Breast epithelium (tissue), 4 donors: ENCODE results near the gene TBC1D14. TPM values are rescaled to one million over a fixed set of nuclear protein-coding genes. Genes with fewer than 3 reads are reported as not detected.

Experiments used
- DNase-seq, 2 donors: peaks; one replicate each; pipeline ENCODE4 v3.0.0-alpha.2; 2019; ENCODE audit warnings: low spot score in 2 of 2
- H3K27ac ChIP-seq, 2 donors: fragments of 200-600 bp; sonication (generic) in 1 of 2; one replicate each; pipeline ENCODE4 v1.5.1; 2016 to 2019; ENCODE audit warnings: mild to moderate bottlenecking in 1 of 2
- H3K27me3 ChIP-seq, 2 donors: fragments of 200-600 bp; sonication (generic) in 1 of 2; one replicate each; pipeline versions ENCODE4 v1.5.1 to v1.6.0; 2017 to 2019; ENCODE audit warnings: control low read depth in 1 of 2, mild to moderate bottlenecking in 1 of 2
- H3K36me3 ChIP-seq: fragments of 200-600 bp; one replicate; pipeline ENCODE4 v1.5.1; 2019
- H3K4me1 ChIP-seq, 2 donors: fragments of 200-600 bp; sonication (generic); one replicate each; pipeline ENCODE4 v1.5.1; 2016 to 2019; ENCODE audit warnings: control low read depth in 1 of 2
- H3K4me3 ChIP-seq, 3 donors: fragments of 200-600 bp; sonication (generic); 1 replicate in 2 of 3; 2 replicates in 1 of 3; pipeline ENCODE4 v1.5.1; 2016 to 2019; ENCODE audit warnings: mild to moderate bottlenecking in 3 of 3, moderate library complexity in 2 of 3
- H3K9me3 ChIP-seq, 2 donors: fragments of 200-600 bp; sonication (generic) in 1 of 2; one replicate each; pipeline ENCODE4 v1.5.1; 2016 to 2019; ENCODE audit warnings: control low read depth in 1 of 2
- POLR2A ChIP-seq: fragments of 450-650 bp; IDR thresholded peaks from one replicate; pipeline ENCODE4 v1.6.1; 2016; ENCODE audit warnings: antibody characterized with exemption, mild to moderate bottlenecking, moderate library complexity
- POLR2AphosphoS5 ChIP-seq, 3 donors: sonication (generic); formaldehyde crosslinking; IDR thresholded peaks; one replicate each; pipeline ENCODE4 v1.6.1; 2017; ENCODE audit warnings: antibody characterized with exemption in 3 of 3
- intact Hi-C: fragments of 100-400 bp; cut with DNase I; formaldehyde crosslinking; loops from one replicate; pipeline ENCODE4 v1.15.1; 2023; ENCODE audit warnings: low total_unique reads
- total RNA-seq, 3 donors: library from RNA; depleted of rRNA; stranded (reverse); fragments of >200 nt; gene quantifications; one replicate each; pipeline ENCODE4 v1.1.0, GENCODE V29; 2016
- TF ChIP-seq, protein P1 (sequence below), 3 donors: fragments of 450-650 bp; IDR thresholded peaks; one replicate each; pipeline ENCODE4 v1.5.1; 2016 to 2017; ENCODE audit warnings: antibody characterized with exemption in 3 of 3, mild to moderate bottlenecking in 3 of 3, moderate library complexity in 3 of 3

TBC1D14 gene
- total RNA-seq, 3 donors from 2014 or later = 48.5 to 57.3 (median 48.7) TPM

DNA sequence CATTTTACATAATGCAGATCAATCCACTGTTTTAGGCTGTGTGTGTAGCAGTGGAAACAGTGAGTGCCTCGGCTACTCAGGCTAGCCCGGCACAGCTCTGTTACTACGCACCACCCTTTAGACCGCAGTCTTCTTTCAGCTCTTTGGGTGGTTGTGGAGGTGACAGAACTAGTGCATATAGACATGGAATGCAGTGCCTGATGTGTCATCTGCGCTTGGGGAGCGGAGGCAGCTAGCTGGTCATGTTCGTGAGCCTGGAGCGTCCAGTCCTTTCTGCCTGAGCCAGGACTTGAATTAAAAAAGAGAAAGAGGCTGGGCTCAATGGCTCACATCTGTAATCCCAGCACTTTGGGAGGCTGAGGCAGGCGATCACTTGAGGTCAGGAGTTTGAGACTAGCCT is 4.8 kb downstream of the TBC1D14 start:
- Histone ChIP-seq H3K4me1 (peaks cover 14 to 22% of the 10 kb centered on the region in 2 donors), H3K27me3 (no peaks in the 10 kb centered on the region), H3K4me3 (no peak overlapping the region), H3K27ac (no peak overlapping the region), H3K36me3 (no peaks in the 10 kb centered on the region), H3K9me3 (no peaks in the 10 kb centered on the region)
- no peak for DNase-seq
- intact Hi-C loops = no loop called here
- TF ChIP-seq POLR2AphosphoS5 (IDR thresholded peaks at IDR 0.05) = no peak
- no peak for TF ChIP-seq POLR2A
- TF ChIP-seq, protein P1, sequence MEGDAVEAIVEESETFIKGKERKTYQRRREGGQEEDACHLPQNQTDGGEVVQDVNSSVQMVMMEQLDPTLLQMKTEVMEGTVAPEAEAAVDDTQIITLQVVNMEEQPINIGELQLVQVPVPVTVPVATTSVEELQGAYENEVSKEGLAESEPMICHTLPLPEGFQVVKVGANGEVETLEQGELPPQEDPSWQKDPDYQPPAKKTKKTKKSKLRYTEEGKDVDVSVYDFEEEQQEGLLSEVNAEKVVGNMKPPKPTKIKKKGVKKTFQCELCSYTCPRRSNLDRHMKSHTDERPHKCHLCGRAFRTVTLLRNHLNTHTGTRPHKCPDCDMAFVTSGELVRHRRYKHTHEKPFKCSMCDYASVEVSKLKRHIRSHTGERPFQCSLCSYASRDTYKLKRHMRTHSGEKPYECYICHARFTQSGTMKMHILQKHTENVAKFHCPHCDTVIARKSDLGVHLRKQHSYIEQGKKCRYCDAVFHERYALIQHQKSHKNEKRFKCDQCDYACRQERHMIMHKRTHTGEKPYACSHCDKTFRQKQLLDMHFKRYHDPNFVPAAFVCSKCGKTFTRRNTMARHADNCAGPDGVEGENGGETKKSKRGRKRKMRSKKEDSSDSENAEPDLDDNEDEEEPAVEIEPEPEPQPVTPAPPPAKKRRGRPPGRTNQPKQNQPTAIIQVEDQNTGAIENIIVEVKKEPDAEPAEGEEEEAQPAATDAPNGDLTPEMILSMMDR (IDR thresholded peaks at IDR 0.05) = no peak

- intact Hi-C loops = no loop called here
- no peaks in the 10 kb centered on the region for H3K9me3 ChIP-seq
- no peaks in the 10 kb centered on the region for H3K36me3 ChIP-seq
- no peak overlapping the region for H3K4me3 ChIP-seq
- H3K27ac ChIP-seq = peak overlapping the region in 1 of 2 donors; percentile 20
- H3K27me3 ChIP-seq = no peaks in the 10 kb centered on the region
- no peak for DNase-seq
- H3K4me1 ChIP-seq = peaks cover 14 to 22% of the 10 kb centered on the region in 2 donors
- TF ChIP-seq, protein P1 (IDR thresholded peaks at IDR 0.05) = no peak
- no peak for TF ChIP-seq POLR2A
- no peak for TF ChIP-seq POLR2AphosphoS5 (IDR thresholded peaks at IDR 0.05)
These were observed 5.7 kb downstream of the TBC1D14 start for GRCh38 chr4:6915041-6916005.

- Histone ChIP-seq H3K27ac (peak overlapping the region; percentile 81 to 90), H3K4me1 (peaks cover 14 to 22% of the 10 kb centered on the region in 2 donors), H3K27me3 (no peaks in the 10 kb centered on the region), H3K9me3 (no peaks in the 10 kb centered on the region), H3K4me3 (no peak overlapping the region), H3K36me3 (no peaks in the 10 kb centered on the region)
- TF ChIP-seq POLR2A (no peak), POLR2AphosphoS5 (IDR thresholded peaks at IDR 0.05) (no peak)
- TF ChIP-seq, protein P1 (IDR thresholded peaks at IDR 0.05) = no peak
- intact Hi-C loops = no loop called here
- DNase-seq = no peak
These were observed 6.5 kb downstream of the TBC1D14 start for GRCh38 chr4:6916069-6916586.

GRCh38 chr4:6916587-6917460 is 7.2 kb downstream of the TBC1D14 start:
- Histone ChIP-seq H3K4me3 (peak overlapping the region in 1 of 3 donors; percentile 30), H3K9me3 (no peaks in the 10 kb centered on the region), H3K36me3 (no peaks in the 10 kb centered on the region), H3K27ac (peak overlapping the region; percentile 81 to 90), H3K27me3 (no peaks in the 10 kb centered on the region), H3K4me1 (peaks cover 14 to 22% of the 10 kb centered on the region in 2 donors)
- peak; percentile 73 to 78 for DNase-seq
- TF ChIP-seq POLR2AphosphoS5 (IDR thresholded peaks at IDR 0.05) (peak in 2 of 3 donors; percentile 47 to 61), POLR2A (no peak)
- intact Hi-C loops = no loop called here
